Measurements from ENCODE around the gene SETBP1.

Gene SETBP1

DNA sequence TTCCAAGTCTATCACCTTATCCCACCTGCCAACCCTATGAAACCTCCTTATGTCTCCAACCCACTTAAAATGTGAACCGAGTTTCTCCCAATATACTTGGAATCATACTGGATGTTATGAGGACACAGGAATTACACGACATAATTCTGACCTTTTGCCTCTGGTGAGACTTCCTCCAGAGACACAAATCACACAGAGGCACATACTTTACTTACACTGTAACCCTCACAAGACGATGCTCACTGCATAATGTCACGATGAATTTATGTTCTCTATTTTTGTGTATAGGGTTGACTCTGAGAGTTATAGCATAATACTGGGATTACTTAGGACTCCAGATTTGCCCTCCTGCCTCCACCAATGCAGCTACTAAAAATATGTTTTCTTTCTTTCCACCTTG lies 28.0 kb upstream of the SETBP1 start:
- H3K27ac ChIP-seq (ENCODE audit: low read length): no peak overlapping the region
- no peak overlapping the region for H3K4me3 ChIP-seq (ENCODE audit: low read length in 2 of 2)
- no peaks in the 10 kb centered on the region for H3K36me3 ChIP-seq (ENCODE audit: control insufficient read depth in 2 of 2, insufficient read depth in 2 of 2, low read length in 2 of 2)
- no peaks in the 10 kb centered on the region for H3K9me3 ChIP-seq (ENCODE audit: control insufficient read depth in 2 of 2, low read length in 2 of 2)
- H3K4me1 ChIP-seq (ENCODE audit: control insufficient read depth, insufficient read depth, low read length): no peaks in the 10 kb centered on the region
- no peak overlapping the region for H3K9ac ChIP-seq (ENCODE audit: low read length in 2 of 2)
- H3K27me3 ChIP-seq (ENCODE audit: control insufficient read depth in 1 of 2, insufficient read depth in 2 of 2, low read length in 2 of 2): no peaks in the 10 kb centered on the region

DNA sequence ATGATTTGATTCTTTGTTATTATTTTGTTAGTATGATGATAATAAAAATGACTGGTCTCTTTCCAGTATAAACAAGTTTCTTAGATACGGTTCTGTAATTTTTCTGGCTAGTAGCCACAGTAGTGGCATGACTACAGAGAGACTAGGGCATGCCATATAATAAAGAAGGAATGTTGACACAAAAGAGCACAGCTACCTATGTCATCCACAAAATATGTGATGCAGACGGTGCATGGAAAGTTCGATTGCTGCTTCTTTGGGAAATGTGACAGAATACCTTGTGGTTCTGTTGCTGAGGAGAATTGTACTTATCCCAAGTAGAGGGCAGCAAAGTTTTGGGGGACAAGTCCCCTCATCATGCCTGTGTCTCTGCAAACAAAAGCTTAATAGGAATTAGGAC lies 26.1 kb upstream of the SETBP1 start:
- Histone ChIP-seq H3K9me3 (ENCODE audit: control insufficient read depth in 2 of 2, low read length in 2 of 2) (no peaks in the 10 kb centered on the region), H3K27me3 (ENCODE audit: control insufficient read depth in 1 of 2, insufficient read depth in 2 of 2, low read length in 2 of 2) (no peaks in the 10 kb centered on the region), H3K4me1 (ENCODE audit: control insufficient read depth, insufficient read depth, low read length) (no peaks in the 10 kb centered on the region), H3K36me3 (ENCODE audit: control insufficient read depth in 2 of 2, insufficient read depth in 2 of 2, low read length in 2 of 2) (no peaks in the 10 kb centered on the region), H3K4me3 (ENCODE audit: low read length in 2 of 2) (no peak overlapping the region), H3K27ac (ENCODE audit: low read length) (no peak overlapping the region), H3K9ac (ENCODE audit: low read length in 2 of 2) (no peak overlapping the region)

- H3K9ac ChIP-seq (ENCODE audit: low read length in 2 of 2): no peak overlapping the region
- no peaks in the 10 kb centered on the region for H3K9me3 ChIP-seq (ENCODE audit: control insufficient read depth in 2 of 2, low read length in 2 of 2)
- no peaks in the 10 kb centered on the region for H3K4me1 ChIP-seq (ENCODE audit: control insufficient read depth, insufficient read depth, low read length)
- H3K36me3 ChIP-seq (ENCODE audit: control insufficient read depth in 2 of 2, insufficient read depth in 2 of 2, low read length in 2 of 2): no peaks in the 10 kb centered on the region
- H3K27ac ChIP-seq (ENCODE audit: low read length): no peak overlapping the region
- no peaks in the 10 kb centered on the region for H3K27me3 ChIP-seq (ENCODE audit: control insufficient read depth in 1 of 2, insufficient read depth in 2 of 2, low read length in 2 of 2)
- no peak overlapping the region for H3K4me3 ChIP-seq (ENCODE audit: low read length in 2 of 2)
Measured at GRCh38 chr18:44655435-44655834, 25.3 kb upstream of the SETBP1 start.

GRCh38 chr18:44659771-44660170 lies 20.9 kb upstream of the SETBP1 start:
- no peak overlapping the region for H3K27ac ChIP-seq (ENCODE audit: low read length)
- no peaks in the 10 kb centered on the region for H3K4me1 ChIP-seq (ENCODE audit: control insufficient read depth, insufficient read depth, low read length)
- H3K9ac ChIP-seq (ENCODE audit: low read length in 2 of 2): no peak overlapping the region
- H3K4me3 ChIP-seq (ENCODE audit: low read length in 2 of 2): no peak overlapping the region
- H3K9me3 ChIP-seq (ENCODE audit: control insufficient read depth in 2 of 2, low read length in 2 of 2): no peaks in the 10 kb centered on the region
- no peaks in the 10 kb centered on the region for H3K27me3 ChIP-seq (ENCODE audit: control insufficient read depth in 1 of 2, insufficient read depth in 2 of 2, low read length in 2 of 2)
- H3K36me3 ChIP-seq (ENCODE audit: control insufficient read depth in 2 of 2, insufficient read depth in 2 of 2, low read length in 2 of 2): no peaks in the 10 kb centered on the region

GRCh38 chr18:44668270-44668975 lies 12.3 kb upstream of the SETBP1 start:
- no peaks in the 10 kb centered on the region for H3K27me3 ChIP-seq (ENCODE audit: control insufficient read depth in 1 of 2, insufficient read depth in 2 of 2, low read length in 2 of 2)
- no peaks in the 10 kb centered on the region for H3K36me3 ChIP-seq (ENCODE audit: control insufficient read depth in 2 of 2, insufficient read depth in 2 of 2, low read length in 2 of 2)
- no peaks in the 10 kb centered on the region for H3K9me3 ChIP-seq (ENCODE audit: control insufficient read depth in 2 of 2, low read length in 2 of 2)
- H3K27ac ChIP-seq (ENCODE audit: low read length): no peak overlapping the region
- H3K4me3 ChIP-seq (ENCODE audit: low read length in 2 of 2): no peak overlapping the region
- no peaks in the 10 kb centered on the region for H3K4me1 ChIP-seq (ENCODE audit: control insufficient read depth, insufficient read depth, low read length)
- H3K9ac ChIP-seq (ENCODE audit: low read length in 2 of 2): no peak overlapping the region

- H3K27me3 ChIP-seq (ENCODE audit: control insufficient read depth in 1 of 2, insufficient read depth in 2 of 2, low read length in 2 of 2): no peaks in the 10 kb centered on the region
- no peak overlapping the region for H3K9ac ChIP-seq (ENCODE audit: low read length in 2 of 2)
- no peaks in the 10 kb centered on the region for H3K4me1 ChIP-seq (ENCODE audit: control insufficient read depth, insufficient read depth, low read length)
- H3K4me3 ChIP-seq (ENCODE audit: low read length in 2 of 2): no peak overlapping the region
- H3K27ac ChIP-seq (ENCODE audit: low read length): no peak overlapping the region
- no peaks in the 10 kb centered on the region for H3K9me3 ChIP-seq (ENCODE audit: control insufficient read depth in 2 of 2, low read length in 2 of 2)
- H3K36me3 ChIP-seq (ENCODE audit: control insufficient read depth in 2 of 2, insufficient read depth in 2 of 2, low read length in 2 of 2): no peaks in the 10 kb centered on the region
Measured at GRCh38 chr18:44671914-44672313, 8.8 kb upstream of the SETBP1 start.

GRCh38 chr18:44672506-44672905 lies 8.2 kb upstream of the SETBP1 start:
- H3K27ac ChIP-seq (ENCODE audit: low read length): no peak overlapping the region
- H3K36me3 ChIP-seq (ENCODE audit: control insufficient read depth in 2 of 2, insufficient read depth in 2 of 2, low read length in 2 of 2): no peaks in the 10 kb centered on the region
- H3K9me3 ChIP-seq (ENCODE audit: control insufficient read depth in 2 of 2, low read length in 2 of 2): no peaks in the 10 kb centered on the region
- H3K27me3 ChIP-seq (ENCODE audit: control insufficient read depth in 1 of 2, insufficient read depth in 2 of 2, low read length in 2 of 2): no peaks in the 10 kb centered on the region
- no peaks in the 10 kb centered on the region for H3K4me1 ChIP-seq (ENCODE audit: control insufficient read depth, insufficient read depth, low read length)
- H3K9ac ChIP-seq (ENCODE audit: low read length in 2 of 2): no peak overlapping the region
- no peak overlapping the region for H3K4me3 ChIP-seq (ENCODE audit: low read length in 2 of 2)

DNA sequence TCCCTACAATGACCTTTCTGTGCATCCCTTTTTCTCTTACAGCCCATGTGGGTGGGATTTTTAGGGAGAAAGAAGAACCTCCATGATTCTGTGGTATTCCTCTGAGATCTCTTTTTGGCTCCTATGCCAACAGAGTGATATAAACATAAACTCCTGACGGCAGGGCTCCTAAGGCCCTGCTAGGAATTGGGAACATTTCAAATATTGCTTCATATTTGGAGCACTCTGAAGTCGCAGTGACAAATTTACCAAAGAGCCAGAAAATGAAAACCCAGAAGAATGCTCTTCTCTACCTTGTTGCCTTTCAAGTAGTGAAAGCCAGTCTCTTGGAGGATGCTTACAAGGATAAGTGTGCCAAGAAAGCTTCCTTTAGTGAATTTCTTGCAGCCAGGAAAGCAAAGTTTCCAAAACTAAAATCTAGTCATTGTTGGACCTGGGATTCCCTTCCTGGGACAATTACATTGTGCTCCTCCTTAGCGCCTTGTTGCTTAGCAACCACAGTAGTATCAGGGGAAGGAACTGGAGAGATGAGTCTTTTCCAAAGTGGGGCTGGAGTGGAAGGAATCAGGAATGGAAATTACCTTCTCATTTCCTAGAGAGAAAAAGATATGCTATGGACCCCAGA lies 7.3 kb upstream of the SETBP1 start:
- Histone ChIP-seq H3K27ac (ENCODE audit: low read length) (no peak overlapping the region), H3K9ac (ENCODE audit: low read length in 2 of 2) (no peak overlapping the region), H3K4me3 (ENCODE audit: low read length in 2 of 2) (no peak overlapping the region), H3K36me3 (ENCODE audit: control insufficient read depth in 2 of 2, insufficient read depth in 2 of 2, low read length in 2 of 2) (no peaks in the 10 kb centered on the region), H3K4me1 (ENCODE audit: control insufficient read depth, insufficient read depth, low read length) (no peaks in the 10 kb centered on the region), H3K9me3 (ENCODE audit: control insufficient read depth in 2 of 2, low read length in 2 of 2) (no peaks in the 10 kb centered on the region), H3K27me3 (ENCODE audit: control insufficient read depth in 1 of 2, insufficient read depth in 2 of 2, low read length in 2 of 2) (no peaks in the 10 kb centered on the region)

- H3K27ac ChIP-seq (ENCODE audit: low read length): no peak overlapping the region
- no peak overlapping the region for H3K9ac ChIP-seq (ENCODE audit: low read length in 2 of 2)
Measured at GRCh38 chr18:44677933-44678332, 2.8 kb upstream of the SETBP1 start.

DNA sequence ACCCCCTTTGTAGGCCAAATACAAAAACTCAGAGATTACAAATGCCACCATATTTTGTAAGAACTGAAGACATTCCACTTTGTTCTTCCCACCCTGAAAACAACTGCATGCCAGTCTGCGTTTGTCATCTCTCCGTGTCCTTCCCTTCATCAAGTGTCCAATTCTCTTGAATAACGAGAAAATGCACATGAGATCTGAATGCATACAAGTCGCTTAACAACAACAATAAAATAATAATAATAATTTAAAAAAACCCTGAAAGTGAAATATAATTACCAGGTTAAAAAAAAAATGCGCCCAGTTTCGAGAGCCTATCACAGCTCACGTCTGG lies 2.0 kb upstream of the SETBP1 start:
- peak overlapping the region; percentile 91 for H3K27ac ChIP-seq (ENCODE audit: low read length)

More at GRCh38 chr18:44677933-44678332, 2.8 kb upstream of the SETBP1 start:
- Histone ChIP-seq H3K4me3 (ENCODE audit: low read length in 2 of 2) (no peak overlapping the region), H3K36me3 (ENCODE audit: control insufficient read depth in 2 of 2, insufficient read depth in 2 of 2, low read length in 2 of 2) (no peaks in the 10 kb centered on the region), H3K27me3 (ENCODE audit: control insufficient read depth in 1 of 2, insufficient read depth in 2 of 2, low read length in 2 of 2) (no peaks in the 10 kb centered on the region), H3K9me3 (ENCODE audit: control insufficient read depth in 2 of 2, low read length in 2 of 2) (no peaks in the 10 kb centered on the region), H3K4me1 (ENCODE audit: control insufficient read depth, insufficient read depth, low read length) (peaks cover 13% of the 10 kb centered on the region)

More for the DNA sequence above, 2.0 kb upstream of the SETBP1 start:
- H3K36me3 ChIP-seq (ENCODE audit: control insufficient read depth in 2 of 2, insufficient read depth in 2 of 2, low read length in 2 of 2): no peaks in the 10 kb centered on the region
- H3K4me1 ChIP-seq (ENCODE audit: control insufficient read depth, insufficient read depth, low read length): peaks cover 19% of the 10 kb centered on the region
- H3K4me3 ChIP-seq (ENCODE audit: low read length in 2 of 2): peak overlapping the region; percentile 39 to 91
- H3K27me3 ChIP-seq (ENCODE audit: control insufficient read depth in 1 of 2, insufficient read depth in 2 of 2, low read length in 2 of 2): no peaks in the 10 kb centered on the region
- H3K9me3 ChIP-seq (ENCODE audit: control insufficient read depth in 2 of 2, low read length in 2 of 2): no peaks in the 10 kb centered on the region
- H3K9ac ChIP-seq (ENCODE audit: low read length in 2 of 2): no peak overlapping the region
